H9 (cell line): ENCODE results near the gene DCP1A. TPM values are rescaled to one million over a fixed set of nuclear protein-coding genes. Genes with fewer than 3 reads are reported as not detected.

ENCODE experiments used
- DNase-seq: peaks from one replicate; pipeline ENCODE4 v3.0.0-alpha.2; 2017
- H2AFZ ChIP-seq: one replicate; pipeline ENCODE4 v1.6.1; 2013; ENCODE audit warnings: mild to moderate bottlenecking, low read length, control low read depth, moderate library complexity
- H2AK5ac ChIP-seq: 2 replicates; pipeline ENCODE4 v1.6.1; 2013; ENCODE audit warnings: low read length, control low read depth, mixed read lengths; ENCODE audit not compliant: insufficient read length
- H2BK120ac ChIP-seq: one replicate; pipeline ENCODE4 v1.6.1; 2013; ENCODE audit warnings: low read depth, mild to moderate bottlenecking, low read length, control low read depth, inconsistent platforms; ENCODE audit not compliant: poor library complexity, severe bottlenecking
- H2BK12ac ChIP-seq: 2 replicates; pipeline ENCODE4 v1.6.1; 2013; ENCODE audit warnings: low read length, control low read depth, mixed read lengths, low read depth; ENCODE audit not compliant: insufficient read length
- H2BK15ac ChIP-seq: 2 replicates; pipeline ENCODE4 v1.6.1; 2013; ENCODE audit warnings: low read depth, low read length, control low read depth
- H2BK20ac ChIP-seq: one replicate; pipeline ENCODE4 v1.6.1; 2013; ENCODE audit warnings: low read depth, mild to moderate bottlenecking, low read length, control low read depth, inconsistent platforms; ENCODE audit not compliant: poor library complexity, severe bottlenecking
- H2BK5ac ChIP-seq: 2 replicates; pipeline ENCODE4 v1.6.1; 2013; ENCODE audit warnings: low read length, control low read depth, mixed read lengths; ENCODE audit not compliant: insufficient read length
- H3K14ac ChIP-seq: 2 replicates; pipeline ENCODE4 v1.6.1; 2013; ENCODE audit warnings: low read length, control low read depth; ENCODE audit not compliant: insufficient read depth
- H3K18ac ChIP-seq: 2 replicates; pipeline ENCODE4 v1.6.1; 2013; ENCODE audit warnings: low read depth, mild to moderate bottlenecking, mixed read lengths, low read length, control low read depth; ENCODE audit not compliant: insufficient read length
- H3K23ac ChIP-seq: 2 replicates; pipeline ENCODE4 v1.6.1; 2013; ENCODE audit warnings: low read length, control low read depth, mixed read lengths, low read depth; ENCODE audit not compliant: insufficient read length
- H3K23me2 ChIP-seq: 2 replicates; pipeline ENCODE4 v1.6.1; 2013; ENCODE audit warnings: low read depth, mild to moderate bottlenecking, mixed read lengths, low read length, control low read depth; ENCODE audit not compliant: insufficient read length, poor library complexity, severe bottlenecking
- H3K27ac ChIP-seq: 2 replicates; pipeline ENCODE4 v1.5.1; 2013; ENCODE audit warnings: low read length, control low read depth, mixed read lengths, low read depth; ENCODE audit not compliant: insufficient read length
- H3K27me3 ChIP-seq: 2 replicates; pipeline ENCODE4 v1.6.1; 2013; ENCODE audit warnings: low read length, control low read depth, inconsistent platforms; ENCODE audit not compliant: insufficient read depth
- H3K4ac ChIP-seq: 2 replicates; pipeline ENCODE4 v1.6.1; 2013; ENCODE audit warnings: low read depth, mild to moderate bottlenecking, control low read depth, inconsistent platforms, low read length, moderate library complexity
- H3K4me1 ChIP-seq: 2 replicates; pipeline ENCODE4 v1.6.1; 2013; ENCODE audit warnings: low read length, control low read depth, inconsistent platforms; ENCODE audit not compliant: insufficient read depth
- H3K4me2 ChIP-seq: 2 replicates; pipeline ENCODE4 v1.6.1; 2013; ENCODE audit warnings: low read length, control low read depth, mixed read lengths; ENCODE audit not compliant: insufficient read length, insufficient read depth
- H3K56ac ChIP-seq: 2 replicates; pipeline ENCODE4 v1.6.1; 2013; ENCODE audit warnings: low read depth, mild to moderate bottlenecking, mixed read lengths, low read length, control low read depth; ENCODE audit not compliant: insufficient read length
- H3K79me1 ChIP-seq: 2 replicates; pipeline ENCODE4 v1.6.1; 2013; ENCODE audit warnings: low read depth, mild to moderate bottlenecking, moderate library complexity, low read length, control low read depth, inconsistent platforms; ENCODE audit not compliant: insufficient read depth, poor library complexity, severe bottlenecking
- H3K79me2 ChIP-seq: 2 replicates; pipeline ENCODE4 v1.6.1; 2013; ENCODE audit warnings: low read length, control low read depth, inconsistent platforms; ENCODE audit not compliant: insufficient read depth
- H3K9ac ChIP-seq: 2 replicates; pipeline ENCODE4 v1.6.1; 2013; ENCODE audit warnings: low read length, control low read depth, mixed read lengths; ENCODE audit not compliant: insufficient read length; ENCODE audit errors: extremely low read depth
- H3K9me3 ChIP-seq: one replicate; pipeline ENCODE4 v1.6.1; 2013; ENCODE audit warnings: low read depth, low read length, inconsistent platforms; ENCODE audit not compliant: control insufficient read depth
- H3T11ph ChIP-seq: one replicate; pipeline ENCODE4 v1.6.1; 2013; ENCODE audit warnings: mild to moderate bottlenecking, low read length, control low read depth, inconsistent platforms
- H4K20me1 ChIP-seq: one replicate; pipeline ENCODE4 v1.6.1; 2013; ENCODE audit not compliant: control insufficient read depth, insufficient read length, insufficient read depth
- H4K5ac ChIP-seq: 2 replicates; pipeline ENCODE4 v1.6.1; 2013; ENCODE audit warnings: low read depth, mild to moderate bottlenecking, mixed read lengths, low read length, control low read depth; ENCODE audit not compliant: insufficient read length
- H4K8ac ChIP-seq: replicated peaks from 2 replicates; pipeline ENCODE4 v1.6.1; 2013; ENCODE audit warnings: low read length, control low read depth, mixed read lengths, low read depth; ENCODE audit not compliant: insufficient read length
- H4K91ac ChIP-seq: 2 replicates; pipeline ENCODE4 v1.6.1; 2013; ENCODE audit warnings: low read depth, mild to moderate bottlenecking, moderate library complexity, mixed read lengths, low read length, control low read depth; ENCODE audit not compliant: insufficient read length
- H3K27ac Mint-ChIP-seq, 3 experiments: 2 replicates in 2 of 3; 3 replicates in 1 of 3; pipeline ENCODE4 v1.8.0; 2020 to 2021; ENCODE audit warnings: mixed read lengths in 3 of 3, mild to moderate bottlenecking in 1 of 3, moderate library complexity in 1 of 3
- H3K27me3 Mint-ChIP-seq: 2 replicates; pipeline ENCODE4 v1.8.0; 2021; ENCODE audit warnings: low read depth, mild to moderate bottlenecking, moderate library complexity, mixed read lengths
- H3K36me3 Mint-ChIP-seq, 3 experiments: 2 replicates in 2 of 3; 3 replicates in 1 of 3; pipeline ENCODE4 v1.8.0; 2020 to 2021; ENCODE audit warnings: low read depth in 3 of 3, mixed read lengths in 3 of 3; ENCODE audit not compliant: insufficient read depth in 1 of 3
- H3K4me1 Mint-ChIP-seq, 2 experiments: 2 replicates each; pipeline ENCODE4 v1.8.0; 2020; ENCODE audit warnings: mixed read lengths in 2 of 2
- H3K4me3 Mint-ChIP-seq, 2 experiments: 2 replicates in 1 of 2; 3 replicates in 1 of 2; pipeline ENCODE4 v1.8.0; 2020 to 2021; ENCODE audit warnings: mild to moderate bottlenecking in 2 of 2, mixed read lengths in 2 of 2, moderate library complexity in 1 of 2
- H3K9me3 Mint-ChIP-seq, 2 experiments: 2 replicates in 1 of 2; 3 replicates in 1 of 2; pipeline ENCODE4 v1.8.0; 2020; ENCODE audit warnings: mild to moderate bottlenecking in 2 of 2, mixed read lengths in 2 of 2, moderate library complexity in 1 of 2
- CTCF ChIP-seq: fragments of 200-600 bp; sonication (generic); conservative IDR thresholded peaks from 3 replicates; pipeline ENCODE4 v1.8.0; 2021; ENCODE audit warnings: antibody characterized with exemption, mild to moderate bottlenecking
- WGBS: extraction: QIAGEN DNeasy Blood & Tissue Kit; methylation state at CpG from one replicate; pipeline ENCODE4 v1.1.7; 2013; ENCODE audit warnings: missing lambda C conversion rate, low lambda C conversion rate, mixed read lengths; ENCODE audit not compliant: insufficient read length; ENCODE audit errors: extremely low coverage; 5-methylcytosine and 5-hydroxymethylcytosine counted together
- total RNA-seq: library from RNA; stranded (reverse); gene quantifications from 2 replicates; pipeline ENCODE4 v1.2.1, GENCODE V29; 2021

The DCP1A gene
- total RNA-seq, 1 experiment from 2014 or later: 17.8 TPM

- Mint-ChIP-seq H3K9me3 (peaks cover 0 to 10% of the 10 kb centered on the region in 2 experiments; a peak in 2 of 5 replicates), H3K27ac (no peak overlapping the region; a peak in 1 of 7 replicates), H3K4me1 (0 out of 4 replicates have a peak, but pooled peaks cover 0 to 3% of the 10 kb centered on the region in 2 experiments), H3K4me3 (no peak overlapping the region), H3K36me3 (peaks cover 0 to 10% (median 0%) of the 10 kb centered on the region in 3 experiments; a peak in 2 of 7 replicates), H3K27me3 (peaks cover 4% of the 10 kb centered on the region)
- H2BK20ac ChIP-seq: no peak overlapping the region
- no peak overlapping the region for H3K4ac ChIP-seq
- no peak overlapping the region for H4K5ac ChIP-seq
- H3K18ac ChIP-seq: no peak overlapping the region
- H4K8ac ChIP-seq: no peak overlapping the region
- no peak for DNase-seq
- H2AFZ ChIP-seq: no peak overlapping the region
- no peaks in the 10 kb centered on the region for H3K4me1 ChIP-seq
- no peak overlapping the region for H3K56ac ChIP-seq
- TF ChIP-seq CTCF: no peak
- H2BK12ac ChIP-seq: no peak overlapping the region
- H4K91ac ChIP-seq: no peak overlapping the region
- H2BK15ac ChIP-seq: no peak overlapping the region
- no peaks in the 10 kb centered on the region for H3K27me3 ChIP-seq
- H2BK5ac ChIP-seq: no peak overlapping the region
- no peak overlapping the region for H3K27ac ChIP-seq
- no peak overlapping the region for H2AK5ac ChIP-seq
- H3K79me1 ChIP-seq: no peaks in the 10 kb centered on the region
- H3K9me3 ChIP-seq: no peaks in the 10 kb centered on the region
- H3K9ac ChIP-seq: no peak overlapping the region
- no CpG with 5 or more reads among the region's 3 CpGs for WGBS
- H3K23me2 ChIP-seq: no peaks in the 10 kb centered on the region
- H3K4me2 ChIP-seq: no peak overlapping the region
- H3K23ac ChIP-seq: no peak overlapping the region
- no peaks in the 10 kb centered on the region for H3K79me2 ChIP-seq
- H3K14ac ChIP-seq: no peak overlapping the region
- H4K20me1 ChIP-seq: no peaks in the 10 kb centered on the region
- H2BK120ac ChIP-seq: no peak overlapping the region
- H3T11ph ChIP-seq: no peak overlapping the region
Measured at GRCh38 chr3:53376679-53377078, 29.3 kb upstream of the DCP1A start.
